ENCODE results near the gene ZNF552.
"Not testable (repeated sequence)": the region's sequence is repeated elsewhere in the genome, so short reads cannot be mapped to it uniquely, and the experiment has no call there.

Gene ZNF552
- 11.9 to 18.6 (median 15.0) reads per million in 9 experiments for total RNA-seq

DNA sequence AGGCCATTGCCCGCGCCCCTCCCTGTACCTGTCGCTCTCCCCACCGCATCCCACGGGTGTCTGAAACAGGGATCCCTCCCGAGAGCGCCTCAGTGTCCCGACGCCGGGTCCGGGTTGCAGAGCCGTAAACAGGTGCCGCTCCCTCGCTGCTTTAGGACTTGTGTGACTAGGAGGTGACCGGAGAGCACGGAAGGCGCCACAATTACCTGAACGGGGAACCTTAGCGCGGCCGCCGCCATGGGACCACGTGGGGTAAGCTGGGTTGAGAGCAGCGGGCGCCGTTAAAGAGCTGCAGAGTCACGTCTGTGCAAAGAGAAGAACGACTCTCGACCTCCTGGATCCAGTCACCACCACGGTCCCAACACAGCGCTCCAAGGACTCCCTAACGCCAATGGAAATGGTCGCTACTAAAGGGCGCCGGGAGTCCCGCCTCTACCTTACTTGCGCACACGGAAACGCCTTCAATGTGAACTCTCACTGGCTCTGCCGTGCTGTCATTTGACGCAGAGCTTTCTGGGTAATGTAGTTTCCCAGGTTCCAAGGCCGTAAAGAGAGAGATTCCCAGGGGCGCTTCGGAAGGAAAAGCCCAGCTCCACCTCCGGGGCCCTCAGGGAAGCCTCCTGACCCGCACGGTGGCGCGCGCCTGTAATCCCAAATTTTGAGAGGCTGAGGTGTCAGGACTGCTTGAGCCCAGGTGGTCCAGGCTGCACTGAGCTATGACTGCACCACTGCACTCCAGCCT is at the start of gene ZNF552:
ZNF552 (minus strand) TSS at position 409 of the 742 bp plus-strand sequence; CDS start at position 239, 170 bp downstream.
- ATAC-seq (replicated peaks), result peak; percentile 76
- Mint-ChIP-seq H3K9me3 (no peaks in the 10 kb centered on the region), H3K36me3 (ENCODE audit: insufficient read depth) (peaks cover 33% of the 10 kb centered on the region), H3K27ac (peak within 1 kb of the TSS; percentile 89 to 99), H3K4me1 (ENCODE audit: low read depth in 2 of 2) (peaks cover 28 to 32% of the 10 kb centered on the region in 2 donors), H3K4me3 (peak within 1 kb of the TSS; percentile 95 to 99), H3K27me3 (no peaks in the 10 kb centered on the region)
- peak; percentile 66 to 69 (median 68) for DNase-seq

DNA sequence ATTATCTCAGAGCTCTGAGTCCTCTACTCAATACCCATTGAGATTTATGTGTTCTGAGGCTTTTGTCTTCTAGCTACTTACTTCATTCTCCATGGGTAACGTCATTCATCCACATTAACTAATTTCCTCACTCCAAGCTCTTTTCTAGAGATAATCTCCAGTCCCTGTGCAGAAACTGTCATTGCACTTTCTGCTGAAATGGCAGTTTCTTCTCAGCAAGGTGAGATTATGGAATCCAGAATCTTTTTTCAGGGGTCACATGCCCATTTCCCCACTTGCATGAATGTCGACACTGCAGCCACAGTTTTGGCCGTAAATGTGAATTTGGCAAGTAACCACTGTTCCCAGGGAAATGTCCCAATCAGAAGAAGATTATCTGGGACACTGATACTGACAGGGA is 47.6 kb upstream of the ZNF552 start:
- DNase-seq; H3K4me3 Mint-ChIP-seq; H3K4me1 Mint-ChIP-seq (ENCODE audit: low read depth in 2 of 2); H3K27me3 Mint-ChIP-seq; ATAC-seq (replicated peaks); H3K9me3 Mint-ChIP-seq; H3K27ac Mint-ChIP-seq: not testable (repeated sequence)
- peaks cover 59% of the 10 kb centered on the region for H3K36me3 Mint-ChIP-seq (ENCODE audit: insufficient read depth)

DNA sequence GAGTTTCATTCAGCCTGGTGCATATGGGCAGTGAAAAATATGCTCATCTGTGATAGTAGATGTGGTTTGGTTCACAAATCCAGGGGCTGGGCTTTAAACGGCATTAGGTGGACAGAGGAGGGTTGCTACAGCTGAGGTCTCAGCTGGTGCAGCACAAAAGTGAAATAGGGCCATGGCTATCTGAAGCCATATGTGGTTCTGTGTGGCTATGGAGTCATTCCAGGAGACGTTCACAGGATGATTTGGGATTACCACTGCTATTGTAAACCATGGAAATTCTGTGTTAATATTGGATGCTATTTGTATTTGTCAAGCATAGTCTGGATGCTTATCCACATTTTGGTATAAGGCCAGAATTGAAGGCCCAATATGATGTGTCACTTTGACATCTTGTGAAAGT is 39.4 kb upstream of the ZNF552 start:
- DNase-seq; H3K27me3 Mint-ChIP-seq; H3K4me3 Mint-ChIP-seq; H3K27ac Mint-ChIP-seq; ATAC-seq (replicated peaks): not testable (repeated sequence)
- Mint-ChIP-seq H3K4me1 (ENCODE audit: low read depth in 2 of 2) (peaks cover 31% of the 10 kb centered on the region in 2 donors), H3K9me3 (peaks cover 4 to 22% of the 10 kb centered on the region in 2 donors), H3K36me3 (ENCODE audit: insufficient read depth) (peaks cover 74% of the 10 kb centered on the region)

DNA sequence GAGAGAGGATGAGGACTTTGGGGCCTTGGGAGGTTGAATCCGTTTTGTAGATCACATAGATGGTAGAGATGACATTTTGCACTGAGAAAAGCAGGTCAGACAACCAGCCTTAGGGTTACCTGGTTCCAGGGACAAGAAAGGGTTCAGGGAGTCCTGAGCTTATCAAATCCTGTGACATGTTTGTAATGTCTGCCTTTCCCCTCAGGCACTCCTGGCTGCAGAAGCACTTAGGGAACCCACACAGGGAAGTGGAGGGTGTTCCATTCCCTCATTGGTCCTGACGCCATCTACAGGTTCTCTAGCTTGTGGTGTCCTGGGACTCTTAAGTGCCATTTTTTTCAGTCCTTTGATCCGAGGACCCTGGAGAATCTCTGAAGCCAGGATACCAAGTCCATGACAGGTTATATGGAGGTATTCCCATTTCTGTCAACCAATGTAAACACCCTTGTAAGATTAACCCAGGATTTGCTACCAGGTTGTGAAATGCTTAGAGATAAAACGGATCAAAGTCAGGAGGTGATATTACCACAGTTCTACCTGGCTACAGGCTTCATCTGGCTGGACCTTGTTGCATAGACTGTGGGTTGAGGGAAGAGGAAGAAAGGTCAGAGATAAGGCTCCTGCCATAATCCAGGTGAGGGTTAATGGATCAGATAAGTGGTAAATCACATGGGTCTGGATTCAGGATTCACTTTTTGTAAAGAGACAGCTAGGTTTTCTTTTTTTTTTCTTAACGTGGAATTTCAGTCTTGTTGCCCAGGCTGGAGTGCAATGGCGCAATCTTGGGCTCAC is 37.3 kb upstream of the ZNF552 start:
- Mint-ChIP-seq H3K27ac (peak overlapping the region in 1 of 2 donors; percentile 3), H3K9me3 (peaks cover 6 to 19% of the 10 kb centered on the region in 2 donors), H3K36me3 (ENCODE audit: insufficient read depth) (peaks cover 59% of the 10 kb centered on the region), H3K4me3 (peak overlapping the region in 1 of 2 donors; percentile 97), H3K4me1 (ENCODE audit: low read depth in 2 of 2) (peaks cover 31 to 32% of the 10 kb centered on the region in 2 donors)
- H3K27me3 Mint-ChIP-seq; DNase-seq; ATAC-seq (replicated peaks): not testable (repeated sequence)

DNA sequence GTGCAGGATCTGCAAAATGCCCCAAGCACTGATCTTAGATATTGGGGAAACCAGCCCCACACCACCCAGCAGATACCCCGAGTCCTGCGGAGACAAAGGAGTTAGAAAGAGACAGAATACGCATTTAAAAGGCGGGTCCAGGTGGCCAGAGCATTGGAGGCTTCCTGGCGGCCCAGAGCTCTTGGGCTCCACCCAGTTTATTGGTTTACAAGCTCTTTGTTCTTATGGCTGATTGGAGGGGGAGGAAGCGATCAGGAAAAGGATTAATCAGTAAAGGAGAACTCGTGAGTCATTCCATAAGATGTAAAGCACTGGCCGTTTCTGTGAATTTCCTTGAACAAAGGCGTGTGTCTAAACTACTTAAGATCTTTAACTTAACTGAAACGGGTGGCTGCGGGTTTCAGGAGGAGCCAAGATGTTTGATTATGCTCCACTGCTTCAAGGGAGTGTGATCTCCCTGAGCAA is 35.9 kb upstream of the ZNF552 start:
- H3K36me3 Mint-ChIP-seq (ENCODE audit: insufficient read depth), result peaks cover 45% of the 10 kb centered on the region
- peaks cover 6 to 14% of the 10 kb centered on the region in 2 donors for H3K9me3 Mint-ChIP-seq
- H3K27ac Mint-ChIP-seq, result peak overlapping the region; percentile 98 to 99
- no peaks in the 10 kb centered on the region for H3K27me3 Mint-ChIP-seq
- DNase-seq (no peak), ATAC-seq (replicated peaks) (no peak)
- H3K4me1 Mint-ChIP-seq (ENCODE audit: low read depth in 2 of 2), result peaks cover 31 to 32% of the 10 kb centered on the region in 2 donors
- peak overlapping the region; percentile 92 to 97 for H3K4me3 Mint-ChIP-seq

DNA sequence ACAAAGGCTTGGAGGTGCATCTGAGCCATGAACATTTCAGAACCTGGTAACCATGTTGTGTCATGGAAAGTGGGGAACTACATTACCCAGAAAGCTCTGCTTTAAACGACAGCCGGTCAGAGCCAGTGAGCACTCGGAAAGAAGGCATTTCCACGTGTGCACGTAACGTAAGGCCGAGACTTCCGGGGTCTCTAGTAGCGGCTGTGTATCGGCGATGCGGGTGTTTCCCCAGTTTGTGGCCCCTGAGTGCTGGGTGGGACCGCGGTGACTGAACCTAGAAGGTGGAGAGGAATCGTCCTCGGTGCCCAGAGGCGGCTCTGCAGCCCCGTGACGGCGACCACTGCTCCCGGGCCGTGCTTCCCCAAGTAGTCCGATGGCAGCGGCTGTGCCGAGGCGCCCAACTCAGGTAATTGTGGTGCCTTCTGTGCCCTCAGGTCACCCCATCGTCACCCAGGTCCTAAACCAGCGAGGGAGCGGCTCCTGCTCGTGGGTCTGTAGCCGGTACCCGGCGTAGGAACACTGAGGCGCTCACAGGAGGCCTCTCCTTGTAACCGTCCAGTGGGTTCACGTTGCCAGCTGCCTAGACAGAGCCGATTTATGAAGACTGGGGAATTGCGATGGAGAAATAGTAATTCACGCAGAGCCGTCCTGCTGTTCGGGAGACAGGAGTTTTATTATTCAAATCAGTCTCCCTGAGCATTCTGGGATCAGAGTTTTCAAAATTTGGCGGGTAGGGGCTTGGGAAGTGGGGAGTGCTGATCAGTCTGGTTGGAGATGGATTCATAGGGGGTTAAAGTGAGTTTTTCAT is 35.2 kb upstream of the ZNF552 start, which contains the start of gene ZNF587:
ZNF587 (plus strand) TSS at position 194 of the 808 bp plus-strand sequence; CDS start at position 374, 180 bp downstream.
- ATAC-seq (replicated peaks) (peak; percentile 97), DNase-seq (peak; percentile 76 to 79 (median 79))
- Mint-ChIP-seq H3K36me3 (ENCODE audit: insufficient read depth) (peaks cover 43% of the 10 kb centered on the region), H3K4me3 (peak within 1 kb of the TSS; percentile 92 to 97), H3K27ac (peak within 1 kb of the TSS; percentile 98 to 99), H3K4me1 (ENCODE audit: low read depth in 2 of 2) (peaks cover 31 to 32% of the 10 kb centered on the region in 2 donors), H3K9me3 (peaks cover 6 to 14% of the 10 kb centered on the region in 2 donors)
- not testable (repeated sequence) for H3K27me3 Mint-ChIP-seq

DNA sequence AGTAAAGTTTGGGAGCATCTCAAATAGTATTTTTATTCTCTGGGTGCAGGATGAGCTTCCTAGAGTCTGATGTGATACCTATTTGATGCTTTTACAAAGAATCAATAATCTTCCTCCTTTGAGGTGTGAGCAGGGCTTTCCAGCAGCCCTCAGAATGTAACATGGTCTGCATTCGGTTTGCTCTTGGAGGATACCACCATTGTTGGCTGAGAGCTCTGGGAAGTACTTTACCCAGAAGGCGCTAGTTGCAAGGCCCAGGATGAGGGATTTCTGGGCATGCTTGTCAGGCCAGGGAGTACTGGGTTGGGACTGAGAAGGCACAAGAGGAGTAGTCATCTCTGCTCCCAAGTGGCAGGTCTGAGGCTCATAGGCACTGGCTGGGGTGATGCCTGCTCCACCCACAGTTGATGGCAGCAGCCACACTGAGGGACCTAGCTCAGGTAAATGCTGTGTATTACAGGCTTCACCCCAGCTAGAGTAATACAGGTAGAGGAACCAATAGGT is 34.5 kb upstream of the ZNF552 start:
- H3K36me3 Mint-ChIP-seq (ENCODE audit: insufficient read depth), result peaks cover 47% of the 10 kb centered on the region
- peak overlapping the region; percentile 98 to 99 for H3K27ac Mint-ChIP-seq
- ATAC-seq (replicated peaks); DNase-seq; H3K27me3 Mint-ChIP-seq: not testable (repeated sequence)
- peak overlapping the region; percentile 92 to 97 for H3K4me3 Mint-ChIP-seq
- H3K9me3 Mint-ChIP-seq, result peaks cover 6 to 14% of the 10 kb centered on the region in 2 donors
- H3K4me1 Mint-ChIP-seq (ENCODE audit: low read depth in 2 of 2), result peaks cover 31 to 32% of the 10 kb centered on the region in 2 donors

DNA sequence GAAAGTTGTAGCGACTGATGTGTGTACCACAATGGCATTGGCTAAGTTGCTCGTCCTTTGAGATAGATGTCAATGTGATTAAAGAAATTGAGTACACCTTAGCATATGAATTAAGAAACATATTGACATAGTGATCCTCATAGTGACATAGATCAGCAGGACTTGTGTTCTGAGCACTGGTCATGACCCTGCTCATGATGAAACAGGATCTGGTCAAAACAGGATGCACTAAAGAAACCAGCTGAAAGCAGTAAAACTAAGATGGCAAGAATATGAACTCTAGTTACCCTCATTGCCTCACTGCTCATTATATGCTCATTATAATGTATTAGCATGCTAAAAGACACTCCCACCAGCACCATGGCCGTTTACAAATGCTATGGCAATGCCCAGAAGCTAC is 32.5 kb upstream of the ZNF552 start:
- not testable (repeated sequence) for H3K27ac Mint-ChIP-seq; DNase-seq; H3K4me3 Mint-ChIP-seq; H3K27me3 Mint-ChIP-seq; ATAC-seq (replicated peaks); H3K9me3 Mint-ChIP-seq
- peaks cover 24 to 26% of the 10 kb centered on the region in 2 donors for H3K4me1 Mint-ChIP-seq (ENCODE audit: low read depth in 2 of 2)
- H3K36me3 Mint-ChIP-seq (ENCODE audit: insufficient read depth), result peaks cover 37% of the 10 kb centered on the region

DNA sequence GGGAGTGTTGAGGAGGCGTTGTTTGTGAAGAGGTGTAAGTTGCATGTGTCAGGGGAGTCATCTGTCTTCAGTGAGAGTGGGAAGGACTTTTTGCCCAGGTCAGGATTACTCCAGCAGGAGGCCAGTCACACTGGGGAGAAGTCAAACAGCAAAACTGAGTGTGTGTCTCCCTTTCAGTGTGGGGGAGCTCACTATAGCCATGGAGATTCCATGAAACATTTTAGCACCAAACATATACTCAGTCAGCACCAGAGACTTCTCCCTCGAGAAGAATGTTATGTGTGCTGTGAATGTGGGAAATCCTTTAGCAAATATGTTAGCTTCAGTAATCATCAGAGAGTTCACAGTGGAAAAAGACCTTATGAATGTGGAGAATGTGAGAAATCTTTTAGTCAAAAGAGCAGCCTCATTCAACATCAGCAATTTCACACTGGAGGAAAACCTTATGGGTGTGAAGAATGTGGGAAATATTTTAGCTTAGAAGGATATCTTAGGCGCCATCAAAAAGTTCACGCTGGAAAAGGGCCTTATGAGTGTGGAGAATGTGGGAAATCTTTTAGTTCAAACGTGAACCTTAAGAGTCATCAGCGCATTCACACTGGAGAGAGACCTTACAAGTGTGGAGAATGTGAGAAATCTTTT is 26.5 kb upstream of the ZNF552 start:
- peaks cover 44% of the 10 kb centered on the region for H3K36me3 Mint-ChIP-seq (ENCODE audit: insufficient read depth)
- no peaks in the 10 kb centered on the region for H3K9me3 Mint-ChIP-seq
- DNase-seq (no peak), ATAC-seq (replicated peaks) (no peak)
- no peak overlapping the region for H3K4me3 Mint-ChIP-seq
- peaks cover 9 to 15% of the 10 kb centered on the region in 2 donors for H3K4me1 Mint-ChIP-seq (ENCODE audit: low read depth in 2 of 2)
- no peak overlapping the region for H3K27ac Mint-ChIP-seq
- no peaks in the 10 kb centered on the region for H3K27me3 Mint-ChIP-seq

DNA sequence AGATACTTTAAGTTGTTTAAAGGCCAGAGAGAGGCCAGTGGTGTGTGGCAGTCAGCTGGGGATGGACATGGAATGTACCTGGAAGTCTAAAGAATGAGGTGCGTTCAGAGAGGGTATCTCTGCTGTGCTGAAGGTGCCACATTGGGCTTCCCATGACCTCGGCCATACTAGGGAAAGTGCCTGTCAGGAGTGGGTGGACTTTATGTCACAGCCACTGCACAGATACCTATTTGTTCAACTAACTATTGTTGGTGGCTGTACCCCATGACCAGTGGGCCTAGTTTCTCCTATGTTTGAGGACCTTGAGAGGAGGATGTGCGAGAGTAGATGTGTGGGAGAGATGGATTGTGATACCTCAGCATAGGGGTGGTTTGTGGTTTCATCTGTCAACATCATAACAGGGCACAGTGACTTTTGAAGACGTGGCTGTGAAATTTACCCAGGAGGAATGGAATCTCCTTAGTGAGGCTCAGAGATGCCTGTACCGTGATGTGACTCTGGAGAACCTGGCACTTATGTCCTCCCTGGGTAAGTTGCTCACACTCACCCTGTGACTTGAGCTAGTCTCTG is 24.0 kb upstream of the ZNF552 start:
- H3K27ac Mint-ChIP-seq, result peak overlapping the region; percentile 59 to 62
- H3K36me3 Mint-ChIP-seq (ENCODE audit: insufficient read depth), result peaks cover 37% of the 10 kb centered on the region

DNA sequence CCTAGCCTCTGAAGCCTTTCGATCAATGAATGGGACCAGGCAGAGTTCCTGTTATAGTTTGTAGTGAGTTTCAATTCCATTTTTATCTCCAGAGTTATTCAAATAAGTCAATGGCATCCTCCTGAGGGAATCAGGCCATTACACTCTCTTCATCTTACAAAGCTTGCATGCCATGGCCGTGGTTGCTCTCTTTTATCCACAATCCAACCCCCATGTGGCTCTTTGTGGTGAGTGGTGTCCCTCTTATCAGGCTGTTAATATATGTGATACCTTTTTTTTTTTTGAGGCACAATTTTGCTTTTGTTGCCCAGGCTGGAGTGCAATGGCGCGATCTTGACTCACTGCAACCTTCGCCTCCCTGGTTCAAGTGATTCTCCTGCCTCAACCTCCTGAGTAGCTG is 22.3 kb upstream of the ZNF552 start:
- Mint-ChIP-seq H3K36me3 (ENCODE audit: insufficient read depth) (peaks cover 31% of the 10 kb centered on the region), H3K4me1 (ENCODE audit: low read depth in 2 of 2) (peaks cover 9 to 15% of the 10 kb centered on the region in 2 donors)
- H3K27me3 Mint-ChIP-seq; H3K4me3 Mint-ChIP-seq; H3K27ac Mint-ChIP-seq; DNase-seq; ATAC-seq (replicated peaks); H3K9me3 Mint-ChIP-seq: not testable (repeated sequence)

More for the DNA sequence above, 24.0 kb upstream of the ZNF552 start:
- H3K4me1 Mint-ChIP-seq (ENCODE audit: low read depth in 2 of 2), result peaks cover 9 to 15% of the 10 kb centered on the region in 2 donors
- ATAC-seq (replicated peaks), result peak; percentile 14
- DNase-seq, H3K4me3 Mint-ChIP-seq, H3K27me3 Mint-ChIP-seq, H3K9me3 Mint-ChIP-seq: not testable (repeated sequence)

DNA sequence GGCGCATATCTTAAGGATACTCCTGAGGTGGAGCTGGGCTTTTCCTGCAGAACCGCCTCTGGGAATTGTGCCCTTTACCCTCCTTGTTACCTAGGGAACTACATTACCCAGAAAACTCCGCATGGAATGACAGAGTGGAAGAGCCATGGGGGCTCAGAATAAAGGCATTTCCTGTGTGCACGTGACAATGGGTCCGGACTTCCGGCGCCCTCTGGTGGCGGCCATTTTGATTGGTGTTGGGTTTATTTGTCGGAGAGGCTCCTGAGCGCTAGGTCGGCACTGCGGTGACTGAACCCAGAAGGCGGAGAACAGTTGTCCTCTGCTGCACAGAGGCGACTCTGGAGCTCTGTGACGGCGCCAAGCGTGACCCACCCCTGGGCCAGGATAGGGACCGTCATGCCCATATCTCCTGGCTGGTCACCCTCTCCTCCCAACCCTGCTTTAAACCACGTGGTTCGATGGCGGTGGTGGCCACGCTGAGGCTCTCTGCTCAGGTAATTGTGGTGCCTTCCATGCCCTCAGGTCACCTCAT is 15.4 kb upstream of the ZNF552 start, which contains the start of gene ZNF587B:
ZNF587B (plus strand) TSS at position 229 of the 532 bp plus-strand sequence; CDS start at position 459, 230 bp downstream.
- Mint-ChIP-seq H3K4me3 (no peak within 1 kb of the TSS), H3K9me3 (no peaks in the 10 kb centered on the region), H3K4me1 (ENCODE audit: low read depth in 2 of 2) (peaks cover 12 to 23% of the 10 kb centered on the region in 2 donors), H3K36me3 (ENCODE audit: insufficient read depth) (peaks cover 10% of the 10 kb centered on the region), H3K27me3 (no peaks in the 10 kb centered on the region), H3K27ac (peak within 1 kb of the TSS; percentile 55 to 86)
- DNase-seq (peak in 1 of 3 experiments; percentile 23), ATAC-seq (replicated peaks) (peak; percentile 29)

Measured in effector memory CD8-positive, alpha-beta T cell (primary cell).